GM20000 (cell line): Measurements from ENCODE around the gene TDG.
"Not testable (repeated sequence)": the region's sequence is repeated elsewhere in the genome, so short reads cannot be mapped to it uniquely, and the experiment has no call there.

ENCODE experiments used
- DNase-seq: peaks from one replicate; pipeline ENCODE4 v3.0.0; 2012; ENCODE audit warnings: low spot score
- TF ChIP-seq, protein P1 (sequence below): IDR thresholded peaks from 2 replicates; pipeline ENCODE4 v1.5.1; 2012; ENCODE audit warnings: mild to moderate bottlenecking, control low read depth; ENCODE audit errors: extremely low read depth, missing control alignments

The TDG gene

DNA sequence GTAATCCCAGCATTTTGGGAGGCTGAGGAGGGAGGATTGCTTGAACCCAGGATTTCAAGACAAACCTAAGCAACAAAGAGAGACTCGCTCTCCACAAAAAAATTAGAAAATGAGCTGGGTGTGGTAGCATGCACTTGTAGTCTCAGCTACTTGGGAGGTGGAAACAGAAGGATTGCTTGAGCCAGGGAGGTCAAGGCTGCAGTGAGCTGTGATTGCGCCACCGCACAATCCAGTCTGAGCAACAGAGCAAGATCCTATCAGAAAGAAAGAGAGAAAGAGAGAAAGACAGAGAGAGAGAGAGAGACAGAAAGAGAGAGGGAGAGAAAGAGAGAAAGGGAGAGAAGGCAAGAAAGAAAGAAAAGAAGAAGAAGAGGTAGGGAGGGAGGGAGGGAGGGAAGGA, 37.0 kb downstream of the TDG start:
- DNase-seq = no peak
- TF ChIP-seq, protein P1, sequence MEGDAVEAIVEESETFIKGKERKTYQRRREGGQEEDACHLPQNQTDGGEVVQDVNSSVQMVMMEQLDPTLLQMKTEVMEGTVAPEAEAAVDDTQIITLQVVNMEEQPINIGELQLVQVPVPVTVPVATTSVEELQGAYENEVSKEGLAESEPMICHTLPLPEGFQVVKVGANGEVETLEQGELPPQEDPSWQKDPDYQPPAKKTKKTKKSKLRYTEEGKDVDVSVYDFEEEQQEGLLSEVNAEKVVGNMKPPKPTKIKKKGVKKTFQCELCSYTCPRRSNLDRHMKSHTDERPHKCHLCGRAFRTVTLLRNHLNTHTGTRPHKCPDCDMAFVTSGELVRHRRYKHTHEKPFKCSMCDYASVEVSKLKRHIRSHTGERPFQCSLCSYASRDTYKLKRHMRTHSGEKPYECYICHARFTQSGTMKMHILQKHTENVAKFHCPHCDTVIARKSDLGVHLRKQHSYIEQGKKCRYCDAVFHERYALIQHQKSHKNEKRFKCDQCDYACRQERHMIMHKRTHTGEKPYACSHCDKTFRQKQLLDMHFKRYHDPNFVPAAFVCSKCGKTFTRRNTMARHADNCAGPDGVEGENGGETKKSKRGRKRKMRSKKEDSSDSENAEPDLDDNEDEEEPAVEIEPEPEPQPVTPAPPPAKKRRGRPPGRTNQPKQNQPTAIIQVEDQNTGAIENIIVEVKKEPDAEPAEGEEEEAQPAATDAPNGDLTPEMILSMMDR = no peak

DNA sequence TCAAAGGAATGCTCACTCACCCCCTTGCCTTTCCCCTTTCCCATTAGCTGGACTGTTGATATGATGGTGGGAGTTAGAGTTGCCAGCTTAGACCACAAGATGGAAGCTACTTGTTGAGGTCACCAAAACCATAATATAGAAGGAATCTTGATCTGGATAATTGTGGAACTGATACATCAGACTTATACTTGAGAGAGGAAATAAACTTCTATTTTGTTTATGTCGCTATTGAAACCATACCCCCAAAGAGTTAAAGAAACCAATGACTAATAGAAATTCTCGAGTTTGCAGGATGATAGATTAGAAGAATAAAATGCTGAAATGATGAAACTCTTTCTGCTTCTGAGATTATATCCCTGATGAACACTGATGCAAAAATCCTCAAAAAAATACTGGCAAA, 37.9 kb downstream of the TDG start:
- TF ChIP-seq, protein P1 = no peak
- no peak for DNase-seq

DNA sequence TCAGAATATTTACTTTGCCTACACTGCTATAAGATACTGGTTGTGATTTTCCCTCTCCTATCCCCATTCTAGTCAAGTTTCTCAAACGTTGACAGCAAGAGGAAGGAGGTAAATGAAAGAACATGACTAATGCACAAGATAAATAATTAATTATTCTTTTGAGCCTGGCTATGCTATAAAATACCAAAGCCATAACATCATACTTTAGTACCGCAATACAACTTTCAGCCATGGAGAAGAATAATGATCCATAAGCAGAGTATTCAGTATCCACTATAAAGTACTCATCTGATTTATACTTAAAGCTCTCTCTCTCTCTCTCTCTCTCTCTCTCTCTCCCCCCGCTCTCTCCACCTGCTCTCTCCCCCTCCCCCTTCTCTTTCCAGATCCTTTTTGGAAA, 41.3 kb downstream of the TDG start:
- no peak for DNase-seq
- TF ChIP-seq, protein P1 = no peak

DNA sequence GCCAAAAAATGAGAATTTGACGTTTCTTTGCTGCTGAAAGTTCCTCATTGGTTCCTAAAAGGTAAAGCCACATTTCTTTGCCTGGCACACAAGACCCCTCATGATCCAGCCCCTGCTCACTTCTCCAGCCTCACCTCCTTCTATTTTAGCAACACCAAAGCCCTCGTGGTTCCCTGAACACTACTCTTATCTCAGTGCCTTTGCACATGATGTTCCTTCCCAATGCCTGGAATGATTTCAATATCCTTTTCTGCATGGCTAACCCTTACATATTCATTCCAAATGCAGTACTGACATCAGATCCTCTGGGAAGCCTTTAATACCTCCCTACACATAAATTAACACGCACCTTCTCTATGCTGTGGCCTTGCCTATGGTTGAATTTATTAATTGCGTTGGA, 44.4 kb downstream of the TDG start:
- TF ChIP-seq, protein P1 = no peak
- no peak for DNase-seq

DNA sequence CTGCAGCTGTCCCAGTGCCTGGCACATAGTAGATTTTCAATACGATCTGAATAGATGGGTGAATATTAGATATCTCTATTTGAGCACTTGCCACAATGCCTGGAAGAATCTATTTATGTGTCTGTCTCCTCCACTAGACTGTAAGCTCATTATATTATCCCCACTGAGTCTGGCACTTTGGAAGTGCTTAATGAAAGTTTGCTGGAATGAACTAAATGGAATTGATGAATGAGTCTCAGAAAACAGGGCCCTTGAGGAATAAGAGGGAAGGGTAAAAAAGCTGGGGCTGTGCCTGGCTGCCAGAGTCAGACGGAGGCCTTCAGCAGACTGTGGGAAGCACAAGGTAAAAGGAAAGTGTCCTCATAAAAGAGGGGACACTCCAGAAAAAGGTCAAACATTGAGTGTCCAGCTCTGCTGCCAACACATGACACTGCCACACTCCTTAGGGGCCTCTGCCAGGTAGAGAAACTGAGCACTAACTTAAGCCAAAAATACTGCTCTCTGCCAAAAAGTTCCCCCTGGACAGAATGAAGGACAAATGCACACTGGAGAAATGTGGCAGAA, 45.0 kb downstream of the TDG start:
- no peak for DNase-seq
- TF ChIP-seq, protein P1 = no peak

DNA sequence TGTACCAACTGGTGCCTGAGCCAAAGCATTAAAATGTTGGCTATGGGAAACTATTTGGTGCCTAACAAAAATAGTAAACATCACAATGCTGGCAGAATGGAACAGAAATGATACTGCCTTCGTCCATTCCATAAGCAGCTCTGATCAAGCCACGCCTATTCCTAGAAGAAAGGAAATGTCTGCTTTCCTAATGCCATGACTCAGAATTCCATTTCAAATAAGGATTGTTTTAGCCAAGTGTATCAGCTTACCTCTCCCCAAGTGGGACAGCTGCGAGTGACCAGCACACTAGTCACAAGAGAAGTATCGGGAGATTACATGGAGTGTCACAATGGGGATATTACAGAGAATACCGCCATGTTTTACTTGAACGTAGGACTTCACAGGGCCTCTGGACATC, 45.6 kb downstream of the TDG start:
- TF ChIP-seq, protein P1 = no peak
- no peak for DNase-seq

DNA sequence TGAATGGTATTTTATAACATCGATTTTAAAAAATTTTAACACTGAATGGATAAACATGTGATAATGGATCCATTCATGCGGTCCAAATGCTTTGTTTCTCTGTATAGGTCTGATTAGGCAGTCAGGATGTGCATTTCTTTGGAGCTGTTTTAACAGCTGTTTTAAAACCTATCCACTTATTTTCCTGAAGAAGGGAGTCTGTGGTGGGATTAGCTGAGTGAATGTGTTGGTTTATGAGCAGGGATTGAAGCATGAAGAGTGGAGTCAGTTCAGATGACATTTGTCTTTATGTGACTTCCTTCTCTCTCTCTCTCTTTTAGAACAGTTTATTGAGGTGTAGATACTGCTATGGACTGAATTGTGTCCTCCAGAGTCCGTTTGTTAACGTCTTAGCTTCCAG, 46.7 kb downstream of the TDG start:
- TF ChIP-seq, protein P1 = no peak
- no peak for DNase-seq

DNA sequence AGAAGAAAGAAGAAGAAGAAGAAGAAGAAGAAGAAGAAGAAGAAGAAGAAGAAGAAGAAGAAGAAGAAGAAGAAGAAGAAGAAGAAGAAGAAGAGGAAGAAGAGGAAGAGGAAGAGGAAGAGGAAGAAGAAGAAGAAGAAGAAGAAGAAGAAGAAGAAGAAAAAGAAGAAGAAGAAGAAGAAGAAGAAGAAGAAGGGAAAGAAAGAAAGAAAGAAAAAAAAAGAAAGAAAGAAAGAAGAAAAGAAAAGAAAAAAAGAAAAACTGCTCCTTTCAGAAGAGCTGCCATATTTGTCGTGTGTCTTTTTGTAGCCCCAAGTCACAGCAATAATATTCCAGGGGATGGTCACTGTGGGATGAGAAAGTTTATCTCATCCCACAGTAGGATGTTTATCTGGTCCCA, 56.2 kb downstream of the TDG start:
- not testable (repeated sequence) for DNase-seq
